ENCODE measurements around the gene OSM.
A peak's percentile ranks its signal among the peaks of the same experiment; 100 is the strongest.
"Not testable (repeated sequence)": the region's sequence is repeated elsewhere in the genome, so short reads cannot be mapped to it uniquely, and the experiment has no call there.

The OSM gene

DNA sequence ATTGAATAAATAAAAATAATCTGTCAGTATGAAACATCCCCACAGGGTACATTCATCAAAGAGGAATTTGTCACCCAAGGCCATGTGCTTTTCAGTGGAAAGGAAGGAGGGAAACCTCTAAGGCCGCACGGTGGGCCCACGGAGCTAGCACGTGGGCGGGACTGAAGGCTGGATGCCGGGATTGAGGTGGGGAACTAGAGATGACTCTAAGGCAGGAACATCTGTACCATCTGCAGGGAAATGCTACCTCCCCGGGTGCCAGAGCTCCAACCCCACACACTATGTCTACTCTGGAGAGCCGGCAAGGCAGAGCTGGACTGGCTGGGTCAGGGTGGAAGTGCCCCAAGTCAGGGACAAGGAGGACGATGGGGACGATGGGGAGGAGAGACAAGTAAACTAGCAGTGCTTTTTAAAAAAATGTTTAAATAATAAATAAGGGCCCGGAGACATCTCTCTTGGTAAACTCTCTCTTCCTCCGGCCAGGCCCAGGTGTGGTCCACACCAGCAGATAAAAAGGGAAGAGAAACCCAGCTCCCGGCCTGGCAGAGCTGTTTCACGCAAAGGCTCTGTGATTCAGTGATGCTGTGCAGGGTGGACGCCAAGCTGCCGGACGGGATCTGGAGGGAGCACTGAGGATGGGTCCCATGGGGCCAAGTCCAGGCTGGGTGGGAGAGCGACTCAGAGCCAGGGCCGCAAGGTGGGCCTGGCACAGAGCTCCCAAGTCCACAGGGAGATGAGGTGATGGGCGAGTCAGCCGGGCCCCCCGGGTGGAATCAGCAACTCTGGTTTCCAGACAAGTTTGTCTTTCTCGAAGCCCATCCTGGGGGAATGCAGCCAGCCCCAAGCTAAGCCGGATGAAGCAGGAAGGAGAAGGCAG is 25.9 kb downstream of the OSM start:
- no peak for TF ChIP-seq JUND (IDR thresholded peaks at IDR 0.05; ENCODE audit: low read depth)
- in situ Hi-C loops (cut with HindIII; ENCODE audit: low pct_unique_long_range_greater_than_20kb, low sequenced_read_pairs), result no loop called here
- no peak for DNase-seq (ENCODE audit: low read depth in 1 of 2, low spot score in 1 of 2)

DNA sequence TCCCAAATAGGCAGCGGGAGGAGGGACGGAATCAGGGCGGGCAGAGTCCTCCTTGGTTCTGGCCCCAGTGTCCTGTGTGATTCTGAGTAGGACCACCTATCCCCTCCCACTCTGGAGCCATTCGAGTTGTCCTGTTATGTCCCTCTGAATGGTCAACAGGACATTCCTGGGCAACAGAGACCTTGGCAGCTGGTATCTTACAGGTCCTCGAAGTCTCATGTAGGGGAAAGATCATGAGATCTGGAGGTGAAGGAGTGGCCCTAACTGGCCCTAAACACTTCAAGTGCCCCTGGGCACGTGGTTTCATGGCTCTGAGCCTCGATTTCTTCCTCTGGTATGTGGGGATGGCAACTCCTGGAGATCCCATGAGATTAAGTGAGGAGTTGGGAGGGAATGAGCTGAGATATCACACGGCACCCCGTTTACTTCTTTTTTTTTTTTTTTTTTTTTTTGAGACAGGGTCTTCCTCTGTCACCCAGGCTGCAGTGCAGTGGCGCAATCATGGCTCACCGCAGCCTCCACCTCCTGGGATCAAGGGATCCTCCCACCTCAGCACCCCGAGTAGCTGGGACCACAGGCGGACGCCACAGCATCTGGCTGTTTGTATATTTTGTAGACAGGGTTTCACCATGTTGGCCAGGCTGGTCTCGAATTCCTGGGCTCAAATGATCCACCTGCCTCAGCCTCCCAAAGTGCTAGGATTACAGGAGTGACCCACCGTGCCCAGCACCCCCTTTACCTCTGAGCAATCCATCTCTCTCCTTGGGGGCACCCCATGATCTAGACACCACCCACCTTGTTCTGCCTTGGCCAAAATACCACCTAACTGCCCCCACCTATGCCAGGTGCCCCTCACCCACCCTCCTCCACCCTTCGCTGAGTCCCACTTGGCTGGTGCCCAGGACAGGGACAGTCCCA is 26.9 kb downstream of the OSM start:
- TF ChIP-seq JUND (IDR thresholded peaks at IDR 0.05; ENCODE audit: low read depth), result no peak
- in situ Hi-C loops (cut with HindIII; ENCODE audit: low pct_unique_long_range_greater_than_20kb, low sequenced_read_pairs), result no loop called here

DNA sequence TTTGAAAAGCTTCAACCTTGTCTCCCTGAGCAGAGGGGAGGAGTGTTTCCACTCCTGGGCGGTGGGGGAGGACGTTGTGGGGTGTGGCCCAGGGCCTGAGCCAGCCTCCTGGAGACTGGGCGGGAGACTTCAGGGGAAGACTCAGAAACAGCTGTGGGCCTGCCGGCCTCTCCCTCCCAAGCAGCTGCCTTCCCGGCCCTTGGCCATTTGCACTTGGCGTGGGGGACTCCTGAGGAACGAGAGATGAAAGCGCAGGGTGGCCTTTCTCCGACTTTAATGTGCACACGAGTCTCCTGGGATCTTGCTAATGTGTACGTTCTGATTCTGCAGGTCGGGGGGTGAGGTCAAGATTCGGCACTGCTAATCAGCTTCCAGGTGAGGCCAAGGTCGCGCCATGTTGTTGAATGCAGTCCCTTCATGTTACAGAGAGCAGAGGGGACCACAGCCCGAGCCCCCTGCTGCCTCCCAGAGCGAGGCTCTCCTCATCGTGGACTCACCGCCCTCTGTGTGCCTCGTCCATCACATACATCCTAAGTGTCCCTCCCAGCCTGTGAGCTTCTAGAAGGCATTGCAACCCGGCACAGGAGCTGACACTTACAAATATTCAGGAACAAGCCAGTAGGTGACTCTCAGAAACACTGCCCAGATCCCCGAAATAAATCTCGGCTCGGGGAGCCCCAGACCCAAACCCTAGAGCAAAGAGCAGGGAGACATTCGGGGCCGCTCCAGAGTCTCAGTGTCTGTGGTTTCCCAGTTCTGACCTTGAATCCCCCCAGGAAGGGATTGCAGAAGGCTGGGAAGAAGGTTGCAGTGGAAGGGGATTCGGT is 27.8 kb downstream of the OSM start:
- TF ChIP-seq JUND (IDR thresholded peaks at IDR 0.05; ENCODE audit: low read depth), result no peak
- DNase-seq (ENCODE audit: low read depth in 1 of 2, low spot score in 1 of 2), result no peak
- in situ Hi-C loops (cut with HindIII; ENCODE audit: low pct_unique_long_range_greater_than_20kb, low sequenced_read_pairs), result no loop called here

More for the DNA sequence above, 26.9 kb downstream of the OSM start:
- DNase-seq (ENCODE audit: low read depth in 1 of 2, low spot score in 1 of 2), result no peak

DNA sequence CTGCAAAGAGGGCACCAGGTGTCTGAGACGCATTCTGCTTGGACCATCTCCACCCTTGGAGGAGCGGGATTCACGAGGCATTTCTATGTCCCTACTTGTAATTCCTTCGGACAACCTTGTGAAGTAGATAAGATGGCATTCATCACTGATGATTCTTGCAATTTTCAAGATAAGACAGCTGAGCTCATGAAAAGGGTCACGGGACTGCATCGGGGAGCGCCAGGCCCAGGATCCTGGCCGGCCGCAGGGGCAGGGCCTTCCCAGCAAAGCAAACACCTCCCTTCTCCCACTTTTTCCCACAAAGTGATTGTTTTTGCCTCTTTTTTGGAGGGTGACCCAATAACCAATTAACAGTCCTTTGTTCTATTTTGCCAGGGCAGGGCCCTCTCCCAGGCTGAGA is 28.5 kb downstream of the OSM start:
- no peak for TF ChIP-seq JUND (IDR thresholded peaks at IDR 0.05; ENCODE audit: low read depth)
- in situ Hi-C loops (cut with HindIII; ENCODE audit: low pct_unique_long_range_greater_than_20kb, low sequenced_read_pairs), result no loop called here
- DNase-seq (ENCODE audit: low read depth in 1 of 2, low spot score in 1 of 2), result no peak

DNA sequence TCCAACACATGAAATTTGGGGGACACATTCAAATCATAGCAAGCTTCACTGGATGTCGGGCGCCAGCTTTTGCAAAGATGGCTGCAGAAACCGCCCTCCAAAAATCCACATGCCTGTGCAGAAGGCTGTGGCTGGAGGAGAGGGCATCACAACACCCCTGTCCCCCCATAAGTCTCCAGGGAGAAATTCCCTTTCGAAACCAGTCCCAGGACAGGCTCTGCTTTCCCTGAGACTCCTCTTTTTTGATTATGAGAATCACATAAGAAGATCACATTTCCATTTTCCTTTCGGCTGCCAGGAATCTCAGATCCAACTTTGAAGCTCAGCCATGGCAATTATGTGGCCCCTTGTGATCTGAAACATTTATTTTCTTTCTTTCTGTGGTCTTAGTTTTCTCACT is 29.8 kb downstream of the OSM start:
- DNase-seq (ENCODE audit: low read depth in 1 of 2, low spot score in 1 of 2), result no peak
- in situ Hi-C loops (cut with HindIII; ENCODE audit: low pct_unique_long_range_greater_than_20kb, low sequenced_read_pairs), result no loop called here
- TF ChIP-seq JUND (IDR thresholded peaks at IDR 0.05; ENCODE audit: low read depth), result no peak

DNA sequence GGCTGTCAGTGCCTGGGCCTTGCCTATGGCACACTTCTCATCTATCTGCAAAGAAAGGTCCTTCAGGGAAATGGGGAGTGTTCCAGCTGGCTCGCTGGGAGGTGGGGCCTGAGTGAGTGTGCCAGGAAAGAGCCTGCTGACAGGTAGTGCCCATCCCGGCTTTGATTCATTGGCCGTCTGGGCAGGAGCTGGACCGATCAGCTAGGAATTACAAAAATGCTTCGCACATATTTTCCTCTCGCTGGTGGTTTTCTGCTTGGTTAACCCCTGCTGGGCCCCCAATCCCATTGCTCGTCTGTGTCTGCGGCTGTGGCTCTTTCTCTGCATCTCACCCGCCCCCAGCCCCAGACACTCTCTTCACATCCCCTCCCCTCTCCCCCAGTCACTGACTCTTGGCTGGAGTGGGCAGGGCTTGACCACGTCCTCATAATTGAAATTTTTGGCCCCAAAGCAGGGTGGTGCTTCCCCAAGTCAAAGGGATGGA is 30.9 kb downstream of the OSM start:
- in situ Hi-C loops (cut with HindIII; ENCODE audit: low pct_unique_long_range_greater_than_20kb, low sequenced_read_pairs), result no loop called here
- no peak for TF ChIP-seq JUND (IDR thresholded peaks at IDR 0.05; ENCODE audit: low read depth)
- DNase-seq (ENCODE audit: low read depth in 1 of 2, low spot score in 1 of 2), result no peak

DNA sequence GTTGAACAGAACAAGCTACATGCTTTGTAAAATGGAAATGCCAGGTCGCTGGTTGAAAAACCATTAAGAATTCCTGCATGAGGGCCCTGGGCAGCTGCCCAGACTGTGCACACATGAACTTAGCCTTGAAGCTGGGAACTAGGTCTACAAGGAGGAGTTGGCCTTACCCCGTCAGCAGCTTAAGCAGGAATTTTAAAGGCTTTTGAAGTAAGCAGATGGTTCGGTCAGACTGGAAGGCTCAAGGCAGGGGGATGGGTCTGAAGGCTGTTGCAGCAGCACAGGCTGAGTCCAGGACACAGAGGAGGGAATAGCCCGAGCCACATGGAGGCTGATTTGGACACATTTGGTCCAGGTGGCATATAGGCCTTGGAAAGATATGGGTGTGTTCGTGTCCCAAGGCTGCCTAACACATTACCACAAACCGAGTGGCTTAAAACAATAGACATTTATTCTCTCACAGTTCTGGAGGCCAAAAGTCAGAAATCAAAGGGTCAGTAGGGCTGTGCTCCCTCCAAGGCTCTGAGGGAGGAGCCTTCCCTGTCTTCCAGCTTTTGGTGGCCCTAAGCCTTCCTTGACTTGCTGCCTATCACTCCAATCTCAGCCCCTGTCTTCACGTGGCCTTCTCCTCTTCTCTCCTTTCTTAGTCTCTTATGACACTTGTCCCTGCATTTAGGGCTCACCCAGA is 31.7 kb downstream of the OSM start:
- in situ Hi-C loops (cut with HindIII; ENCODE audit: low pct_unique_long_range_greater_than_20kb, low sequenced_read_pairs), result no loop called here
- no peak for TF ChIP-seq JUND (IDR thresholded peaks at IDR 0.05; ENCODE audit: low read depth)
- peak in 1 of 2 experiments; percentile 47 for DNase-seq (ENCODE audit: low read depth in 1 of 2, low spot score in 1 of 2)

DNA sequence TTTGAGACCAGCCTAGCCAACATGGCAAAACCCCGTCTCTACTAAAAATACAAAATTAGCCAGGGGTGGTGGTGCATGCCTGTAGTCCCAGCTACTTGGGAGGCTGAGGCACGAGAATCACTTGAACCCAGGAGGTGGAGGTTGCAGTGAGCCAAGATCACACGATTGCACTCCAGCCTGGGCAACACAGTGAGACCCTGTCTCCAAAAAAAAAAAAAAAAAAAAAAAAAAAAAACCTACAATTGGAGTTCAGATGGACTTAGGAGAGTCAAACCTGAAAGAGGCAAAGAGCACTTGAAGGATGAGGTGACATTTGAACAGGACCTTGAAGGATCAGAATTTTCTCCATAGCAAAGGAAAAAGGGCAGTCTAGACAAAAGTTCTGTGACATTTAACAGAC is 32.3 kb downstream of the OSM start:
- not testable (repeated sequence) for DNase-seq (ENCODE audit: low read depth in 1 of 2, low spot score in 1 of 2)

DNA sequence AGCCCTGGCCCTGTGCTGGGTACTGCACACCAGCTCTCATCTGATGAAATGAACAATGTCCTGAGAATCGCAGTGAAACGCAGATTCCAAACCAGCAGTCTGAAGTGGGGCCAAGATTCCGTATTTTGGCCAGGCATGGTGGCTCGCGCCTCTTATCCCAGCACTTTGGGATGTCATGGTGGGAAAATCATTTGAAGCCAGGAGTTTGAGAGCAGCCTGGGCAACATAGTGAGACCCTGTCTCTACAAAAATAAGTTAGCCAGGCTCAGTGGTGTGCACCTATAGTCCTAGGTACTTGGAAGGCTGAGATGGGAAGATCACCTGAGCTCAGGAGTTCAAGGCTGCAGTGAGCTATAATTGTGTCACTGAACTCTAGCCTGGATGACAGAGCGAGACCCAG is 33.1 kb downstream of the OSM start:
- TF ChIP-seq JUND (IDR thresholded peaks at IDR 0.05; ENCODE audit: low read depth), result no peak
- DNase-seq (ENCODE audit: low read depth in 1 of 2, low spot score in 1 of 2), result no peak
- in situ Hi-C loops (cut with HindIII; ENCODE audit: low pct_unique_long_range_greater_than_20kb, low sequenced_read_pairs), result no loop called here

More for the DNA sequence above, 32.3 kb downstream of the OSM start:
- in situ Hi-C loops (cut with HindIII; ENCODE audit: low pct_unique_long_range_greater_than_20kb, low sequenced_read_pairs), result not testable (repeated sequence)

DNA sequence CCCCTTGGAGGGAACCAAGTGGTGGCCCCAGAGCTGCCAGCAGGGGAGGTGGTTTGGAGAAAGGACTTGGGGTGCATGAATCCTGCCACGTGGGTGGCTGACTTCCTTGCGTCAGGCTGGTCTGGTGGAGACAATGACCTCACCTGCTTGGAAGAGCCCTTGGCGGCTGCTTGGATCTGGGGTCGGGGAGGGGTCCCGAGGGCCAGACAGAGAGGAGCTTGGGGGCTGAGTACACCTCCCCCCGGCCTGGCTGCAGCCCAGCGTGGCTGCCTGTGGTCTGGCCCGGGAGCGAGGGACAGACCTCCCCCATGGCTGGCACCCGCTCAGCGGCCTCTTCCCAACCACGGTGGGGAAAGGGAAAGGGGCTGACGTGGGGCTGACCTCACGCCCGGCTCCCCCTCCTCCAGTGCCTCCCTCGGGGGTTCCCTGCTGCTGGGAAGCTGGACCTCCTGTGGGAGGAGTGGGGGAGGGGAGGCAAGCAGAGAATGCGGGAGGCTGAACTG is 33.9 kb downstream of the OSM start:
- in situ Hi-C loops (cut with HindIII; ENCODE audit: low pct_unique_long_range_greater_than_20kb, low sequenced_read_pairs), result no loop called here
- no peak for DNase-seq (ENCODE audit: low read depth in 1 of 2, low spot score in 1 of 2)
- TF ChIP-seq JUND (IDR thresholded peaks at IDR 0.05; ENCODE audit: low read depth), result no peak

DNA sequence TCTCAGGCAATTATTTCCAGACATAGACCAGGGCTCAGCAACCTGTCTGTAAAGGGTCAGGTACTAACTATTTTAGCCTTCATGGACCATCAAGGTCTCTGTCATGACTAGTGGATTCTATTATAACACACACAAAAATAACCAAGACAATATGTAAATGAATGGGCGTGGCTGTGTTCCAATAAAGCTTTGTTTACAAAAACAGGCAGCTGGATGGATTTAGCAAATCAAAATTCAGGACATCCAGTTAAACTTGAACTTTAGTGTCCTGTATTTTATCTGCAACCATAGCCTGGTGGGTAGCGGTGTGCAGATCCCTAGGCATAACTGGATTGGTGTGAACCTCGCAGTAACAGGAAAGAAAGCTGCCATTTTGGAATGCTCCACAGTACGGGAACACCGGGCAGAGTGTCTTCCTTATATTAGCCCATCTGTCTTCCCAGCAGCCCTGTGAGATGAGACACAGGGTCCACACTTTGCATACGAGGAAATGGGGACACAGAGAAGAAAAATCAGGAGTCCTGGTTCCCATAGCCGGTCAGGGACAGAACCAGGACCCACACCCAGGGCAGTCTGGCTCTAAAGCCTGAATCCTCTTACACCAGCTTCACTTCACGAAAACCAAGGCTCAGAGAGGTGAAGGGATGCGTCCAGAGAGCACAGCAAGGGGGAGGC is 35.7 kb downstream of the OSM start:
- TF ChIP-seq JUND (IDR thresholded peaks at IDR 0.05; ENCODE audit: low read depth), result no peak
- DNase-seq (ENCODE audit: low read depth in 1 of 2, low spot score in 1 of 2), result no peak
- in situ Hi-C loops (cut with HindIII; ENCODE audit: low pct_unique_long_range_greater_than_20kb, low sequenced_read_pairs), result no loop called here
